ENCODE data around the gene LMTK3. TPM values are rescaled to one million over a fixed set of nuclear protein-coding genes. Genes with fewer than 3 reads are reported as not detected.

LMTK3 gene
- total and polyA plus RNA-seq, 7 experiments from 2014 or later, result 0.03 to 21.4 (median 16.6) TPM; not detected in 1

Other genes with a start within 250 kb of the LMTK3 start
- gene ZNF114, start 241.8 kb downstream of the LMTK3 start, total RNA-seq, result under 1 TPM in 2 of 5 experiments, not detected in 3; 0.29 to 0.51 TPM
- gene ZNF114, start 241.8 kb downstream of the LMTK3 start, polyA plus RNA-seq, result not detected
- 100 to 1,000 TPM; 183 to 425 (median 257) TPM for gene EMP3, start 186.3 kb downstream of the LMTK3 start, total RNA-seq
- 100 to 1,000 TPM; 511 to 711 TPM for gene EMP3, start 186.3 kb downstream of the LMTK3 start, polyA plus RNA-seq
- 10 to 100 TPM; 11.6 to 39.8 (median 20.1) TPM for gene TMEM143, start 147.9 kb downstream of the LMTK3 start, total RNA-seq
- gene TMEM143, start 147.9 kb downstream of the LMTK3 start, polyA plus RNA-seq, result 10 to 100 TPM in 1 of 2 donors, 1 to 10 TPM in 1; 5.7 to 12.7 TPM
- not detected for gene SYNGR4, start 147.5 kb downstream of the LMTK3 start, total RNA-seq
- not detected for gene SYNGR4, start 147.5 kb downstream of the LMTK3 start, polyA plus RNA-seq
- 10 to 100 TPM; 42.7 to 73.9 (median 52.3) TPM for gene KDELR1, start 120.3 kb downstream of the LMTK3 start, total RNA-seq
- gene KDELR1, start 120.3 kb downstream of the LMTK3 start, polyA plus RNA-seq, result 10 to 100 TPM; 22.2 to 24.3 TPM
- gene GRIN2D, start 118.2 kb downstream of the LMTK3 start, total RNA-seq, result under 1 TPM; 0.08 to 0.39 (median 0.11) TPM
- not detected for gene GRIN2D, start 118.2 kb downstream of the LMTK3 start, polyA plus RNA-seq
- 10 to 100 TPM; 26.1 to 45.8 (median 36.3) TPM for gene GRWD1, start 65.9 kb downstream of the LMTK3 start, total RNA-seq
- gene GRWD1, start 65.9 kb downstream of the LMTK3 start, polyA plus RNA-seq, result 10 to 100 TPM; 42.8 to 51.6 TPM
- 1 to 10 TPM; 1.5 to 3.9 (median 2.4) TPM for gene KCNJ14, start 56.3 kb downstream of the LMTK3 start, total RNA-seq
- under 1 TPM; 0.05 to 0.21 TPM for gene KCNJ14, start 56.3 kb downstream of the LMTK3 start, polyA plus RNA-seq
- gene CYTH2, start 42.5 kb downstream of the LMTK3 start, total RNA-seq, result 10 to 100 TPM; 41.0 to 82.1 (median 54.9) TPM
- gene CYTH2, start 42.5 kb downstream of the LMTK3 start, polyA plus RNA-seq, result 10 to 100 TPM; 23.6 to 37.3 TPM
- gene SULT2B1, start 40.3 kb upstream of the LMTK3 start, total RNA-seq, result not detected
- under 1 TPM in 1 of 2 donors, not detected in 1; 0.41 TPM for gene SULT2B1, start 40.3 kb upstream of the LMTK3 start, polyA plus RNA-seq
- not detected for gene SPACA4, start 94.9 kb upstream of the LMTK3 start, total RNA-seq
- not detected for gene SPACA4, start 94.9 kb upstream of the LMTK3 start, polyA plus RNA-seq
- 1 to 10 TPM in 3 of 5 experiments, under 1 TPM in 1, not detected in 1; 0.80 to 3.7 (median 2.9) TPM for gene FAM83E, start 103.2 kb upstream of the LMTK3 start, total RNA-seq
- gene FAM83E, start 103.2 kb upstream of the LMTK3 start, polyA plus RNA-seq, result under 1 TPM in 1 of 2 donors, not detected in 1; 0.66 TPM
- gene RPL18, start 107.3 kb upstream of the LMTK3 start, total RNA-seq, result 1,000 to 10,000 TPM; 1,570 to 2,826 (median 2,745) TPM
- 1,000 to 10,000 TPM; 2,813 to 2,817 TPM for gene RPL18, start 107.3 kb upstream of the LMTK3 start, polyA plus RNA-seq
- gene SPHK2, start 107.7 kb upstream of the LMTK3 start, total RNA-seq, result 10 to 100 TPM; 20.1 to 34.7 (median 30.5) TPM
- gene SPHK2, start 107.7 kb upstream of the LMTK3 start, polyA plus RNA-seq, result 10 to 100 TPM; 11.2 to 11.7 TPM
- 10 to 100 TPM; 11.9 to 79.9 (median 33.2) TPM for gene DBP, start 125.5 kb upstream of the LMTK3 start, total RNA-seq
- gene DBP, start 125.5 kb upstream of the LMTK3 start, polyA plus RNA-seq, result 100 to 1,000 TPM in 1 of 2 donors, 10 to 100 TPM in 1; 61.7 to 130 TPM
- gene CA11, start 134.4 kb upstream of the LMTK3 start, total RNA-seq, result 10 to 100 TPM in 4 of 5 experiments, 1 to 10 TPM in 1; 7.5 to 20.5 (median 12.5) TPM
- gene CA11, start 134.4 kb upstream of the LMTK3 start, polyA plus RNA-seq, result 1 to 10 TPM; 6.3 to 8.0 TPM
- 1 to 10 TPM in 4 of 5 experiments, under 1 TPM in 1; 0.99 to 5.9 (median 3.0) TPM for gene NTN5, start 161.2 kb upstream of the LMTK3 start, total RNA-seq
- gene NTN5, start 161.2 kb upstream of the LMTK3 start, polyA plus RNA-seq, result under 1 TPM; 0.41 to 0.59 TPM
- not detected for gene FUT2, start 184.1 kb upstream of the LMTK3 start, total RNA-seq
- gene FUT2, start 184.1 kb upstream of the LMTK3 start, polyA plus RNA-seq, result under 1 TPM; 0.09 to 0.78 TPM
- 1 to 10 TPM in 3 of 5 experiments, under 1 TPM in 2; 0.80 to 2.1 (median 1.3) TPM for gene MAMSTR, start 207.9 kb upstream of the LMTK3 start, total RNA-seq
- gene MAMSTR, start 207.9 kb upstream of the LMTK3 start, polyA plus RNA-seq, result under 1 TPM; 0.25 to 0.87 TPM
- gene RASIP1, start 228.8 kb upstream of the LMTK3 start, total RNA-seq, result under 1 TPM in 2 of 5 experiments, not detected in 3; 0.12 to 0.21 TPM
- under 1 TPM; 0.12 to 0.65 TPM for gene RASIP1, start 228.8 kb upstream of the LMTK3 start, polyA plus RNA-seq
- gene IZUMO1, start 235.1 kb upstream of the LMTK3 start, total RNA-seq, result not detected
- gene IZUMO1, start 235.1 kb upstream of the LMTK3 start, polyA plus RNA-seq, result not detected
- gene FUT1, start 240.8 kb upstream of the LMTK3 start, total RNA-seq, result under 1 TPM in 1 of 5 experiments, not detected in 4; 0.17 TPM
- gene FUT1, start 240.8 kb upstream of the LMTK3 start, polyA plus RNA-seq, result not detected
- gene FGF21, start 243.7 kb upstream of the LMTK3 start, total RNA-seq, result not detected
- not detected for gene FGF21, start 243.7 kb upstream of the LMTK3 start, polyA plus RNA-seq